Measurements from ENCODE around the gene VGLL1.

VGLL1 gene

GRCh38 chrX:136555694-136556093 lies 23.7 kb downstream of the VGLL1 start:
- no peak for DNase-seq

GRCh38 chrX:136572030-136572429 lies 40.0 kb downstream of the VGLL1 start:
- DNase-seq, result no peak

GRCh38 chrX:136574548-136574947 lies 42.5 kb downstream of the VGLL1 start:
- DNase-seq, result no peak

GRCh38 chrX:136577552-136577951 lies 45.5 kb downstream of the VGLL1 start:
- no peak for DNase-seq

GRCh38 chrX:136580316-136580715 lies 48.3 kb downstream of the VGLL1 start:
- no peak for DNase-seq

GRCh38 chrX:136582624-136583023 lies 50.6 kb downstream of the VGLL1 start:
- no peak for DNase-seq

GRCh38 chrX:136584545-136584944 lies 52.5 kb downstream of the VGLL1 start:
- no peak for DNase-seq

GRCh38 chrX:136585262-136585661 lies 53.2 kb downstream of the VGLL1 start:
- no peak for DNase-seq

GRCh38 chrX:136585960-136586359 lies 53.9 kb downstream of the VGLL1 start:
- DNase-seq, result no peak

GRCh38 chrX:136586386-136586785 lies 54.4 kb downstream of the VGLL1 start:
- DNase-seq, result no peak

- no peak for DNase-seq
These were observed 55.5 kb downstream of the VGLL1 start for GRCh38 chrX:136587532-136587931.

- DNase-seq, result no peak
These were observed 56.0 kb downstream of the VGLL1 start for GRCh38 chrX:136588036-136588435.

- no peak for DNase-seq
These were observed 58.0 kb downstream of the VGLL1 start for GRCh38 chrX:136589966-136590365.

- no peak for DNase-seq
These were observed 65.3 kb downstream of the VGLL1 start for GRCh38 chrX:136597356-136597755.

- DNase-seq, result no peak
These were observed 65.9 kb downstream of the VGLL1 start for GRCh38 chrX:136597954-136598353.

GRCh38 chrX:136598631-136599030 lies 66.6 kb downstream of the VGLL1 start:
- DNase-seq, result no peak

- DNase-seq, result no peak
These were observed 68.0 kb downstream of the VGLL1 start for GRCh38 chrX:136600059-136600458.

All from GOT3 (cell line).